Mucosa of rectum (tissue), 2 donors: ENCODE data around the gene MGAT5.

ENCODE experiments used
- H3K27ac ChIP-seq, 2 donors: one replicate each; pipeline ENCODE4 v1.7.0; 2013; ENCODE audit warnings: inconsistent platforms in 2 of 2, low read depth in 2 of 2, low read length in 2 of 2
- H3K27me3 ChIP-seq, 2 donors: one replicate each; pipeline ENCODE4 v1.7.0; 2013; ENCODE audit warnings: low read length in 2 of 2; ENCODE audit not compliant: control insufficient read depth in 2 of 2, insufficient read depth in 2 of 2
- H3K36me3 ChIP-seq, 2 donors: one replicate each; pipeline ENCODE4 v1.7.0; 2013; ENCODE audit warnings: low read length in 2 of 2; ENCODE audit not compliant: control insufficient read depth in 2 of 2, insufficient read depth in 2 of 2
- H3K4me1 ChIP-seq, 2 donors: one replicate each; pipeline ENCODE4 v1.7.0; 2013; ENCODE audit warnings: low read length in 2 of 2, mild to moderate bottlenecking in 1 of 2; ENCODE audit not compliant: control insufficient read depth in 2 of 2, insufficient read depth in 2 of 2
- H3K4me3 ChIP-seq, 2 donors: one replicate each; pipeline ENCODE4 v1.7.0; 2013; ENCODE audit warnings: low read length in 2 of 2
- H3K9ac ChIP-seq, 2 donors: one replicate each; pipeline ENCODE4 v1.7.0; 2013; ENCODE audit warnings: low read length in 2 of 2, low read depth in 1 of 2, mild to moderate bottlenecking in 1 of 2
- H3K9me3 ChIP-seq, 2 donors: one replicate each; pipeline ENCODE4 v1.7.0; 2013; ENCODE audit warnings: low read length in 2 of 2; ENCODE audit not compliant: control insufficient read depth in 2 of 2
- donor health status: healthy.
- donor health status: Normal muscosa, but diverticular disease.

MGAT5 gene

GRCh38 chr2:134493797-134494196 lies 239.9 kb downstream of the MGAT5 start:
- no peaks in the 10 kb centered on the region for H3K4me1 ChIP-seq
- H3K4me3 ChIP-seq: no peak overlapping the region
- no peak overlapping the region for H3K9ac ChIP-seq
- no peaks in the 10 kb centered on the region for H3K27me3 ChIP-seq
- no peaks in the 10 kb centered on the region for H3K36me3 ChIP-seq
- H3K27ac ChIP-seq: no peak overlapping the region
- no peaks in the 10 kb centered on the region for H3K9me3 ChIP-seq

GRCh38 chr2:134498654-134499053 lies 244.8 kb downstream of the MGAT5 start:
- Histone ChIP-seq H3K4me3 (no peak overlapping the region), H3K27me3 (no peaks in the 10 kb centered on the region), H3K27ac (no peak overlapping the region), H3K4me1 (no peaks in the 10 kb centered on the region), H3K9me3 (no peaks in the 10 kb centered on the region), H3K9ac (no peak overlapping the region), H3K36me3 (no peaks in the 10 kb centered on the region)

GRCh38 chr2:134499307-134499926 lies 245.5 kb downstream of the MGAT5 start:
- Histone ChIP-seq H3K4me1 (no peaks in the 10 kb centered on the region), H3K9me3 (no peaks in the 10 kb centered on the region), H3K27ac (no peak overlapping the region), H3K27me3 (no peaks in the 10 kb centered on the region), H3K4me3 (no peak overlapping the region), H3K36me3 (no peaks in the 10 kb centered on the region), H3K9ac (no peak overlapping the region)

GRCh38 chr2:134500211-134500935 lies 246.5 kb downstream of the MGAT5 start:
- no peaks in the 10 kb centered on the region for H3K4me1 ChIP-seq
- no peak overlapping the region for H3K9ac ChIP-seq
- no peak overlapping the region for H3K4me3 ChIP-seq
- H3K27me3 ChIP-seq: no peaks in the 10 kb centered on the region
- H3K36me3 ChIP-seq: no peaks in the 10 kb centered on the region
- H3K27ac ChIP-seq: no peak overlapping the region
- H3K9me3 ChIP-seq: no peaks in the 10 kb centered on the region

GRCh38 chr2:134501476-134502091 lies 247.7 kb downstream of the MGAT5 start:
- no peak overlapping the region for H3K4me3 ChIP-seq
- H3K4me1 ChIP-seq: no peaks in the 10 kb centered on the region
- no peaks in the 10 kb centered on the region for H3K9me3 ChIP-seq
- H3K9ac ChIP-seq: no peak overlapping the region
- H3K36me3 ChIP-seq: no peaks in the 10 kb centered on the region
- H3K27me3 ChIP-seq: no peaks in the 10 kb centered on the region
- no peak overlapping the region for H3K27ac ChIP-seq

- Histone ChIP-seq H3K9me3 (no peaks in the 10 kb centered on the region), H3K27me3 (no peaks in the 10 kb centered on the region), H3K4me3 (no peak overlapping the region), H3K9ac (no peak overlapping the region), H3K4me1 (no peaks in the 10 kb centered on the region), H3K36me3 (no peaks in the 10 kb centered on the region), H3K27ac (no peak overlapping the region)
These were observed 248.2 kb downstream of the MGAT5 start for GRCh38 chr2:134502104-134502503.
